ENCODE data around the gene FHOD3. TPM values are rescaled to one million over a fixed set of nuclear protein-coding genes. Genes with fewer than 3 reads are reported as not detected.

Gene FHOD3
- total and polyA plus RNA-seq, 2 of the 8 experiments (the other 6 are each of a cell fraction or from before 2014, with no cell fraction given), result 9.7 to 10.5 TPM

DNA sequence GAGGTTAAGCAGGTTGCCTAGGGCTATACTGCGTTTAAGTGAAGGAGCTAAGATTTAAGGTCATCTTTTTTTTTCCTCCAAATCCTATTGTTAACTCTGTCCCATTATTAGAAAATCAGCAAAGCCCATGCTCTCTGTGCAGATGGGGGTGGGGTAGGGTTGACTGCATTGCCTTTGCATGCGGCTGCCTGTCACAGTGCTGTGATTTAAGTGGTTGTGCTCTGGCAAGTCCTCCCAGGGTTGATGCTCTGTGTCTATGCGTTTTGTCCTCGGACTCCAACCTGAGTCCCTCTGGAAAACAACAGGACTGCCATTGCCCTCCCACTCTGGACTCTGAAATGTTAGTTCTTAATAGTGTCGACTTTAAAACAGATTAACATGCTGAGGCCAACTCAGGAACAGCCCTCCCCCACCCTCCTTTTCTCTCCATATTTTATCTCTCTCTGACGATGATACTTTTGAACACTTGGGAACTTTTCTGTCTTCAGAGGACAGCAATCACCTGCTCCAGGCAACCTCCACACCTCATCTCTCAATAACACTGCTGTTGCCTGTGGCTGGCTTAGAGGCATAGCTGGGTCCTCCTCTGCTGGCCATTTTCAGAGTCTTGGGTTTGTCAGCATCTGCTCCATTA, 5.8 kb downstream of the FHOD3 start:
- Histone ChIP-seq H3K4ac (replicated peaks; ENCODE audit: insufficient read length, low read depth, low read length) (no peak overlapping the region), H3K4me1 (replicated peaks in 1 of 4; ENCODE audit: control insufficient read depth in 3 of 4, insufficient read depth in 4 of 4, low read length in 3 of 4) (peaks cover 0 to 7% (median 6%) of the 10 kb centered on the region in 4 experiments; a peak in 3 of 7 replicates), H2AK5ac (ENCODE audit: low read depth, low read length) (no peak overlapping the region), H3K23me2 (ENCODE audit: low read depth, low read length) (no peaks in the 10 kb centered on the region; the same call in 1 of the 2 replicates), H3K14ac (ENCODE audit: insufficient read length) (no peak overlapping the region), H2BK120ac (replicated peaks; ENCODE audit: low read depth, low read length) (no peak overlapping the region), H4K20me1 (replicated peaks in 1 of 2; ENCODE audit: control insufficient read depth in 1 of 2, insufficient read depth in 2 of 2, low read length in 2 of 2) (peaks cover 4% of the 10 kb centered on the region in 2 experiments), H3K56ac (replicated peaks; ENCODE audit: insufficient read length, low read depth, low read length) (no peak overlapping the region), H4K91ac (replicated peaks; ENCODE audit: insufficient read length, low read length) (no peak overlapping the region), H3K9me3 (ENCODE audit: insufficient read depth in 2 of 2, low read depth in 1 of 2, low read length in 1 of 2) (no peaks in the 10 kb centered on the region), H3K9ac (replicated peaks in 1 of 4; ENCODE audit: extremely low read depth in 1 of 4, low read depth in 3 of 4, low read length in 3 of 4) (no peak overlapping the region), H3K4me2 (ENCODE audit: insufficient read depth in 1 of 2, low read depth in 2 of 2, low read length in 2 of 2) (no peak overlapping the region), H3K36me3 (ENCODE audit: control insufficient read depth in 2 of 4, insufficient read depth in 4 of 4, low read length in 3 of 4) (no peaks in the 10 kb centered on the region), H2BK5ac (ENCODE audit: low read depth, low read length) (no peak overlapping the region), H4K5ac (ENCODE audit: insufficient read length, low read depth, low read length) (no peak overlapping the region), H3K79me1 (ENCODE audit: low read depth, low read length) (peaks cover 4% of the 10 kb centered on the region; the same call in 1 of the 2 replicates), H3K79me2 (ENCODE audit: control insufficient read depth in 1 of 2, insufficient read depth in 2 of 2, low read length in 2 of 2) (peaks cover 0 to 13% of the 10 kb centered on the region in 2 experiments; a peak in 2 of 4 replicates), H2AFZ (ENCODE audit: low read length) (no peak overlapping the region), H3K23ac (ENCODE audit: insufficient read length) (no peak overlapping the region), H2BK20ac (ENCODE audit: low read length) (no peak overlapping the region), H4K8ac (ENCODE audit: extremely low read depth, insufficient read depth, low read length) (no peak overlapping the region), H2BK12ac (ENCODE audit: low read depth, low read length) (no peak overlapping the region), H3K18ac (ENCODE audit: extremely low read depth, low read length) (no peak overlapping the region), H3K4me3 (ENCODE audit: extremely low read depth in 1 of 4, insufficient read depth in 2 of 4, low read depth in 3 of 4, low read length in 4 of 4) (no peak overlapping the region), H3K27ac (ENCODE audit: low read depth, low read length) (no peak overlapping the region), H3K27me3 (replicated peaks in 1 of 4; ENCODE audit: control insufficient read depth in 3 of 4, extremely low read depth in 1 of 4, insufficient read depth in 3 of 4, low read length in 3 of 4) (peaks cover 2 to 11% (median 8%) of the 10 kb centered on the region in 4 experiments; a peak in 6 of 7 replicates), H2BK15ac (ENCODE audit: low read length) (no peak overlapping the region)
- POLR2A ChIA-PET (ENCODE audit: partially characterized antibody), result no interaction called here
- 88% methylated on average over 6 of the region's 6 CpGs; no CpG with 5 or more reads in 1 of the 2 experiments for WGBS, 2 experiments (ENCODE audit: extremely low coverage in 1 of 2, insufficient coverage in 1 of 2, insufficient read length in 1 of 2, insufficient replicate concordance in 2 of 2, low coverage in 1 of 2, low lambda C conversion rate in 2 of 2, missing lambda C conversion rate in 1 of 2)
- no peak for DNase-seq (ENCODE audit: low read depth in 1 of 2, low spot score in 2 of 2)
- FAIRE-seq, result no peak
- CTCF ChIA-PET (ENCODE audit: partially characterized antibody), result interaction anchor here (1.0 to 2.1 kb wide), 6 partner anchors 56 to 358 kb away, joined by 3 to 8 read pairs (median 4); no protein-coding TSS in a partner anchor
- TF ChIP-seq, protein P1, sequence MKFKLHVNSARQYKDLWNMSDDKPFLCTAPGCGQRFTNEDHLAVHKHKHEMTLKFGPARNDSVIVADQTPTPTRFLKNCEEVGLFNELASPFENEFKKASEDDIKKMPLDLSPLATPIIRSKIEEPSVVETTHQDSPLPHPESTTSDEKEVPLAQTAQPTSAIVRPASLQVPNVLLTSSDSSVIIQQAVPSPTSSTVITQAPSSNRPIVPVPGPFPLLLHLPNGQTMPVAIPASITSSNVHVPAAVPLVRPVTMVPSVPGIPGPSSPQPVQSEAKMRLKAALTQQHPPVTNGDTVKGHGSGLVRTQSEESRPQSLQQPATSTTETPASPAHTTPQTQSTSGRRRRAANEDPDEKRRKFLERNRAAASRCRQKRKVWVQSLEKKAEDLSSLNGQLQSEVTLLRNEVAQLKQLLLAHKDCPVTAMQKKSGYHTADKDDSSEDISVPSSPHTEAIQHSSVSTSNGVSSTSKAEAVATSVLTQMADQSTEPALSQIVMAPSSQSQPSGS (IDR thresholded peaks at IDR 0.05; ENCODE audit: low read length), result no peak
- no peak for TF ChIP-seq EGR1 (IDR thresholded peaks at IDR 0.05; ENCODE audit: borderline replicate concordance, low read depth, low read length)
- no peak for TF ChIP-seq EZH2 (IDR thresholded peaks at IDR 0.05; ENCODE audit: low read depth, low read length, severe bottlenecking)
- TF ChIP-seq HDAC6 (IDR thresholded peaks at IDR 0.05; ENCODE audit: low read depth, low read length), result no peak
- TF ChIP-seq SAP30 (IDR thresholded peaks at IDR 0.05; ENCODE audit: insufficient read depth, insufficient replicate concordance, low read length), result no peak
- no peak for TF ChIP-seq CTBP2 (IDR thresholded peaks at IDR 0.05; ENCODE audit: borderline replicate concordance, insufficient read depth, insufficient read length, low read length)
- TF ChIP-seq BACH1 (IDR thresholded peaks at IDR 0.05; ENCODE audit: low read length), result no peak
- no peak for TF ChIP-seq RBBP5 (IDR thresholded peaks at IDR 0.05; ENCODE audit: borderline replicate concordance, low read depth, low read length)
- no peak for TF ChIP-seq POU5F1 (IDR thresholded peaks at IDR 0.05; ENCODE audit: low read depth, low read length)
- TF ChIP-seq KDM5A (IDR thresholded peaks at IDR 0.05; ENCODE audit: low read length), result no peak
